Measurements from ENCODE around the gene TMEM178B.
"Not testable (repeated sequence)": the region's sequence is repeated elsewhere in the genome, so short reads cannot be mapped to it uniquely, and the experiment has no call there.

The TMEM178B gene

DNA sequence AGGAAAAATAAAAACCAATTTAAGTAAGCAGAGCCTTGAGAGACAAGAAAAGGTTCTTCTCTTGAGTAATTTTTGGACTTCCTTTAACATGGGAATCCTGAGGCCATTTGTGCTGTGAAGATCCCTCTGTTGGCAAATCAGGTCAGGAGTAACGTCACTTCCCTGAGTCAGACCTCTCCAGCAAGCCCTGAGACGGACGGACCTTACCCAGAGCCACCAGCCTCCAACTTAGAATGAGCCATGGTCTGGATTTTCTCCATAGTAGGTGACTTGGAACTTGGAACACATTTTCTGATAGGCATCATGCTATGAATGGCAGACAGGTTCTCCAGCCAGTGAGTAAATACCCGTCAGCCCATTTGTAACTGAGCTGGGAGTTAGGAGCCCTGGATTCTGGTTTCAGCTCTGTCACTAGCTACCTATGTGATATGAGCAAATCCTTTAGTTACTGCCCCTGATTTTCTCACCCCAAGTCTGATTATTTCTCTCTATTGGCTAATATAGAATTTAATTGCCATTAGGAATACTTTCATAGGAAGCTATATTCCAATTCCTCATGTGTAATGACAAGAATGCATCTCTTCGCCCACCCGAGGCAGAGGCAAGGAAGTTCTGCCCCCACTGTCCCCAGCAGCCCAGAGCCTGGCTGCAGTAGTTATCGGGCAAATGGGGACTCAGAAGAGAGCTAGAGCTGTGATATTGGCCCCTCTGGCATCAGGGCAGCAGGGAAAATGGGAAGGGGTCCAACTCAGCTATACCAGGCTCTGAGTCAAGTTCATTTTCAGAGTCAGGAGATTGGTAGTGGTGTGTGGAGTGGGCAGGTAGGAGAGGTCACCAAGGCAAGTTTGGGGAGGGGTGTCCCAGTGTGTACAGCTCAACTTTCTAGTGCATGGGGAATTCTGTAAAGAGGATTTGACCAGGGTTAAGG lies 323.6 kb downstream of the TMEM178B start:
- no peak for DNase-seq

DNA sequence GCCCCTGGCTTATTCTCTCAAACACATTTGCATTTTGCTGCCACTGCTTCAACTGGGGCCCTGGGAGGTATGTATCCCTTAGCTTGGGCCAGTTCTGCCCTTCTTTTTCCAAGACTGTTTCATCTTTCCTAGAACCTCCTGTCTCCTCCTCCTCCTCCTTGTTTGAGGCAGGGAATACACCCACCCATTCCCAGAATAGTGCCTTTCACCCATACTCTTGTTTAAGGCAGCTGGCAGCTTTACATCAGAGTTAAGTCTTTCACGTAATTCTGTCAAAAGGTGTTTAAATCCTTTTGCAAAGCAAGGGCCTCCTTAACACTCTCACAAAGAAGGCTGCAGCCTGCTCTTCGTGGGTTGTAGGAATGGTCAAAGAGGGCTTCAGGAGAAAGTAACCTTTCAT lies 326.5 kb downstream of the TMEM178B start:
- DNase-seq: no peak

DNA sequence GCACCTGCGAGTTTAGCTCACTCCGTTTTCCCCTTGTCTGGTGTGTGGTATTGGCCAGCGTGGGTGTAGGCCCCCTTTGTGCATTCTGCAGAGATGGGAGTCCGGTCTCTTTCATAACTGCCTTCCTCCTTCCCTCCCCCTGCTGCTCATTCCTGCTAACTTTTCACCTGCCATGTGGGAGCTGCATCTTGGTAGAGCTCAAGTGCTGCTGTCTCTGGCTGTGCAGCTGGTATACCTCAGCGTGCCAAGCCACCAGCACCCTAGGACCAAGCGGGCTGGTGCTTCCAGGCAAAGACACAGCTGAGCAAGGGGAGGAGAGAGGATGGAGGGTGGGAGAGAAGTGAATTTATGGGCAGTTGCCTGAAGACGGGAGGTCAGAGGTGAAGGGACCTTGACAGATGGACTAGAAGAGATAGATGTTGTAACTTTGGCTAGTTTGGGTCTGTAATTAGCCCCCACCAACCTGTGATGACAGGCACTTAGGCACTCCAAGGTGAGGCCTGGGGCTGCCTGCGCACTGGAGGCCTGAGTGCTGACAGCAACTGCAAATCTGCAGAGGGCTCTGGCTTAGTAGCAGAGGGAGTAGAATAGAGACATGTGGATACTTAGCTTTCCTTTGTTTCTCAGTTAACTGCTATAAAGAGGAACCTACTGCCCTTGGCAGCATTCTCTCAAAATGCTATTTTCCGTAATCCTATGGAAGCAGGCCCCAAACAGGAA lies 328.6 kb downstream of the TMEM178B start:
- no peak for DNase-seq

DNA sequence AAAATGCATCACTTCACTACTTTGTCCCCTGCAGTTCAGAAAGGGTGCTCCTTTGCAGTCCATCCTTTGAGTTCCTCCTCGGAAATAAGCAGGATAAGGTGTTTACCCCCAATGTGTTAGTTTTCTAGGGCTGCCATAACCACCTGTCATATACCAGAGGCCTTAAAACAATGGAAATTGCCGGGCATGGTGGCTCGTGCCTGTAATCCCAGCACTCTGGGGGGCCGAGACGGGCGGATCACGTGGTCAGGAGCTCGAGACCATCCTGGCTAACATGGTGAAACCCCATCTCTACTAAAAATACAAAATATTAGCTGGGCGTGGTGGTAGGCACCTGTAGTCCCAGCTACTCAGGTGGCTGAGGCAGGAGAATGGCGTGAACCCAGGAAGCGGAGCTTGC lies 330.0 kb downstream of the TMEM178B start:
- DNase-seq: not testable (repeated sequence)

DNA sequence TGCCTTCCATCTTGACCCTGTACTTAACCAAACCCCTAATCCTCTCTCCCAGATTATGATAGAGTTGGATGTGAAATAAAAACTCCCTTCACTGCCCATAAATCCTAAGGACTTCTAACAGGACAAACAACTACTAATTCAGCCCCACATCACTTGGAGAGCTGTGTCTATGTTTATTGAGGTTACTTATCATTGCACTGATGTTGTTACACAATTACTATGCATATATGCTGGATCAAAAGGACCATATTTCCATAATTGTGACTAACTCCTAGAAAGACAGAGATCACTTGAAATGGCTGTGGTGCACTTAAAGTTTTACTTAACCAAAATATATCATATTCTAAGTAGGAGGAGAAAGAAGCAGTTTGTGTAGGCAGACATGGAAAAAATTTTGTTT lies 332.5 kb downstream of the TMEM178B start:
- DNase-seq: no peak

DNA sequence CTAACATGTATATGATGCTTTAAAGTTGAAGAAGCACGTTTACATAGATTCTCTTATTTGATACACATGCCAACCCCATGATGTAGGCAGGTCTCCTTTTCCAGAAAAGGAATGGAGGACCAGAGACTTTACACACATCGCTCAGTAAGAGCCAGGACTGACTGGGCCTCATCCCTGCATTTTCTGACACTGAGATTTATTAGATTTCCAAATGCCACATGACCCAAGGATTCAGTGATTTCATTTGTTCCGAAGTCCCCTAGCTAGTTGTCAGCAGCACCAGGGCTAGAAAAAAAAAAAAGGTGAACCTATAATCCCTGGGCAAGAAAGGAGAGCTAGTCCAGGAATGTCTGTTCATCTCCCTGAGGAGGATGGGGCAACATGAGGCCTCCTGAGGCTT lies 334.0 kb downstream of the TMEM178B start:
- no peak for DNase-seq

DNA sequence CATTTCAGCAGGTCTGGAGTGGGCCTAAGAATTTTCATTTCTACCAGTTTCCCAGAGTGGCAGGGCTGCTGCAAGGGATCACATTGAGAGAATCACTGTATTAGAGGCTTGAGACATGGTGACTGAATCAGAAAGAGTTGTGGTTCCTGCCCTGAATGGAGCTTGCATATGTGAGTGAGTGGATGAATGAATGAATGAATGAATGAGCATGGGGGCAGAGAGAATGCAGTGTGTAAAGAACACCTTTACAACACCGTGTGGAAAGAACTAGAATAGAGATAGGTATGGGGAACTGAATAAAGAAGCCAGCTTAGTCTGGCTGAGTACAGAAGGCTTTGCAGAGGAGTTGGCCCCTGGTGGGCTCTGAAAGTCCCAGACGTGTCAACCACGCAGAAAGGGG lies 334.6 kb downstream of the TMEM178B start:
- no peak for DNase-seq

DNA sequence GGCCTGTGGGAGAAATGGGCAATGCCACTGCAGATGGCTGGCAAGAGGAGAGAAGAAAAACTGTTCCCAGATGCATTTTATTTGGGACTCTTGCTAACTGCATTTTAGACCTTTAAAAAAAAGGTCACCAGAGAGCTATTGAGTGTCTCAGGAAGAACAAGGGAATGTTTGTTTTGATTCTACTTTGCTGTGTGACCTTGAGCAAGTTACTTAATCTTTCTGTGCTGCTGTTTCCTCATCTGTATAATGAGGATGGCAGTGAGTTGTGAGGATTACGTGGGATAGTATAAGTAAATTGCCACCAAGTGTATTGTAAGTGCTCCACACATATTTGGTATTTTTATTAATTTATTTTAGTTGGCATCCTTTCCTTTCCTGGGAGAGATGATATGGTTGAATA lies 335.4 kb downstream of the TMEM178B start:
- no peak for DNase-seq

DNA sequence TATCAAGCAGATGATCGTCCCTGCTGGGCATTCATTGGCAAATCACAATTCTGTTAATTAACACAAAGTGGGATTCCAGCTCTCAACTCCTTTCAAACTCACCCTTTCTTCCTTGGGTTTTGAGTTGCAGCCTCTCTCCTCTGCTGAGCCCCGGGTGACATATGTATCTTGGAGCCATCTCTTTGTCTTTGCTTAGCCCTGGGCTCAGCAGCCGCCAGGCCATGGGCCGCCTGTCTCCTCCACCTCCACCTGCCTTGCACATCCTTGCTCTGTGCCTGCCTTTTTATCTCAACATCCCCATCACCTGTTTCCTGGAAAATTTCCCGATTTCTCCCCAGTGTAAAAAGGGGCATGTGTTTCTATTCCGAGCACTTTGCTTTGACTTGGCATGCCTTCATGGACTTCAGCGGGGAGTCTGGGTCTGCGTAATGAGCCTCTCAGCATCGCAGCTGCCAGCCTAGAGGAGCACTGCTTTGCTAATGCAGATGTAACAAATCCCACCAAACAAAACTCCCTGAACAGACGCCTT lies 336.0 kb downstream of the TMEM178B start:
- peak; percentile 60 for DNase-seq

DNA sequence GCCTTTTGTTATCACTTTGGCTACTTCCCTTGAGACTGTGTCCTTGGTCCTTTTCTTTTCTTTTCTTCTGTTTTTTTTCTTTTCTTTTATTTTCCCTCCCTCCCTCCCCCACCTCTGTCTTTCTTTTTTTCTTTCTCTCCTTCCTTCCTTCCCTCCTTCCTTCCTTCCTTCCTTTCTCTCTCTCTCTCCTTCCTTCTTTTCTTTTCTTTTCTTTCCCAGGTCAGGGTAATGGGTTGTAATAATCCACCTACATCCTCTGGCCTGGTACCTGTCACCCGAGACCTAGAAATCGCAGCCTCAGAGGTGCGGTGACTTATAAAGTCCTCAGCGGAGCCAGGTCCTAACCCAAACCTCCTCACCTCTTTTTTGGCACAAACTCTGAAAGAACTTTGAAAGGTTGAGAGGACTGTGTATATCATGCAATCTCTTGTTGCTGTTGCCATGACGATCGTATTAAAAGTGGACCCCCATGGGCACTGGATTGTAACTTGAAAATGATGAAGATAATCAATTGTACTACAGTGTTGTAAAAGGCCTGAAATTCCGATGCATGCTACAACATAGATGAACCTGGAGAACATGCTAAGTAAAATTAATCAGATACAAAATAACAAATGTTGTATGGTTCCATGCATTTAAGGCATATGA lies 336.6 kb downstream of the TMEM178B start:
- DNase-seq: no peak

DNA sequence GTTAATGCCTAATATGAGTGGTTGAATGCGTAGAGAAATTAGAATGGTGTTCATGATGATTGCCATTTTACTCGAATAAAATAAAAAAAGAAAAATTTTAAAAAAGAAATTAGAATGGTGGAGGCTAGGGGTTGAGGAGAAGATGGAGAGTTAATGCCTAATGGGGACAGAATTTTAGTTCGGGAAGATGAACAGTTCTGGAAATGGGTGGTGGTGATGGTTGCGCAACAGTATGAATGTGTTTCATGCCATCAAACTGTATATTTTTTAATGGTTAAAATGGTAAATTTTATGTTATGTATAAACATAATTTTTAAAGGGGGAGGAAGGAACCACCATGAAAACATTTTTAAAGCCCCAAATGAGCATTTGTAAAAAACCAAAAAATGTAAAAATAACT lies 337.3 kb downstream of the TMEM178B start:
- no peak for DNase-seq

DNA sequence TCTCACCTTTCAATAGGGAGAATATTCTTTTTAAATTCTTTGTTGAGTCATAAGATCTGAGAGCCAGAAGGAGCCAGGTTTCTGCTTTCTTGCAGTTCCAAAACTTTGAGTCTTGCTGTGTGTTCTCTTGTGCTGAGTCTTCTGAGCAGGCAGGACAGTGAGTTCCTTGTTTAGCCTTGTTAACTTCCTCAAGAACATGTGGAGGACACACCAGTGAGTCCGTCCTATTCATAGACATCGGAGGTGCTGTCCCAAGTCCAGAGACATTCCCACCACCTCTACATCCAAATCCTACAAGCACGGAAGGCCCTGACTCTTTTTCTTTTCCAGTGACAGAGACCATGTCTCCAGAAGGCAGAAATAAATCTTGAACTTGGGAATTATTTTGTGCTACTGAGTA lies 342.1 kb downstream of the TMEM178B start:
- no peak for DNase-seq

DNA sequence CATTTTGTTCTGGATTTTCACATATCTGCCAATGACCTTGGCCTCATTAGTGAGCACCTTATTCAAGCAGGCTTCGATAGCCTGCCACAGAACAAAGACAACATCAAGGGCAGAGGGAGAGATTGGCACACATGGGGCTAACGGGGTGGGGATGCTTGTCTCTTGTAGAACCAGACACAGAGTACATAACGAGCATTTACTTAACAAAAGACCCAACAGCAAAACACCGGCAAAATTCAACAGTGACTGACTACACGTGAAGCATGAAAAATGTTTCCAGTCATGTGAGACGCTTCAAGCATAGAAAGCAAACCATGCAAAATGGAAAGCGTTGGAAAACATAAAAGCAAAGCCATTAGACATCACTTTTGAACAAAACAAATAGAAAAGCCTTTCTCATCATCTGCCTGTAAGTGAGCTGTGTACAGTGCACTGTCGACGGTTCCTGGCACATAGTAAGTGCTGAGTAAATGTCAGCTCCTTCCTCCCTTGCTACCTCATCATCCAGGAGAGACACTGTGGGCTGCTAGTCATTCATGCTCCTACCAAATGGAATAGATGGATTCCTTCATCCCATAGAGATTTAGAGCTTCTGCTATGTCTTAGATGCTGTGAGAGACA lies 342.9 kb downstream of the TMEM178B start:
- DNase-seq: no peak

DNA sequence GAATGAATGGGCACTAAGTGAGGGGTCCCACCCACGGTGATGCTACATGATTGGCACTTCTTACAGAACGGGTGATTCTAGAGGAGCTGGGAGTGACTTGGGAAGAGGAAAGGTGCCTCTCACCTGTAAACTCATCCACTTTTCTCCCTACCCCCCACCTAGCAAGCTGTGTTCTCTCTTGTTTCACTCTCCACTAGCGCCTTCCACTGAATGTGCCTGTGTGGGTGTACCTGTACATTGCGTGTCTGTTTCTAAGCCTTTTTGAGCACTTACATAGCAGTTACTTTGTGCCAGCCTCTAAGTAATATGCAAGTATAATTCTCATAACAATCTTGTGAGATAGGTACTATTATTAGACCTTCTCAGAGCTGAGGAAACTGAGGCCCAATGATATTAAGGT lies 343.6 kb downstream of the TMEM178B start:
- DNase-seq: no peak

DNA sequence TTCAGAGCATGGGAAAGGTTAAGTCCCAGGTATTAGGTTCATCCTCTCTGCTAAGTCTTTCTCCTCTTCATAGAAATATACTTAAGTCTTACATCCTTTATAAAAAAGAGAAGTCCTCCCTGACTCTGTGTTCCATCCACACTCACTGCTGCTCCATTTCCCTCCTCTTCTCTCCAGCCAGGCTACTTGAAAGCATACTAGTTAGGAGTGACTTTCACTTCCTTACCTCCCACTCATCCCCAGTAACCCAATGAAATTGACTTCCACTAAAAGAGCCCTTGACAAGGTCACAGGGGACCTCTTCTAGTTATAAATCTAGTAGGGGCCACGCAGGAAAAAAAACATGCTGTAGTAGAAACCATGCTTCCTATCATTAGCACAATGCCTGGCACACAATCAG lies 344.2 kb downstream of the TMEM178B start:
- DNase-seq: no peak

DNA sequence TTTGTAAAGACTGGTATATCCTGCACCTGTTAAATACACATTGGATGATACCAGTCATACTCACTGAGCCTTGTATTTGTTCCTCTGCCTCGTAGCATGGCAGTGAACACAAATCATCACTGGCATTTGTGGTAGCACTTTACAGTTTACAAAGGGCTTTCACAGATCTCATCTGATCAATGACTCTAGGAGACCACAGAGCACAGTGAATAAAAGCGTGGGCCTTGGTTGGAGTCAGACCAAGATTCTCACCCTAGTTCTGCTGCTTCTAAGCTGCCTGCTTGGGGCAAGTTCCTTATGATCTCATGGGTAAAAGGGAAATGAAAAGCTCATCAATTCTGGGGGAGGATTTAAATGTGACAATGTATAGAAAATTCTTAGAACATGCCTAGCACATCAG lies 347.4 kb downstream of the TMEM178B start:
- no peak for DNase-seq

DNA sequence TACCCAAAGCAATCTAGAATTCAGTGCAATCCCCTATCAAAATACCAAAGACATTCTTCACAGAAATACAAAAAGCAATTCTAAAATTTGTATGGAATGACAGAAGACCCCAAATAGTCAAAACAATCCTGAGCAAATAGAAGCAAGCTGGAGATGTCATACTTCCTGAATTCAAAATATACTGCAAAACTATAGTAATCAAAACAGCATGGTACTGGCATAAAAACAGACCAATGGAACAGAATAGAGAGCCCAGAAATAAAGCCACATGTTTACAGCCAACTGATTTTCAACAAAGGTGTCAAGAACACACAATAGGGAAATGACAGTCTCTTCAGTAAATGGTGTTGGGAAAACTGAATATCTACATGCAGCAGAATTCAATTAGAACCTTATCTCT lies 353.3 kb downstream of the TMEM178B start:
- DNase-seq: no peak

DNA sequence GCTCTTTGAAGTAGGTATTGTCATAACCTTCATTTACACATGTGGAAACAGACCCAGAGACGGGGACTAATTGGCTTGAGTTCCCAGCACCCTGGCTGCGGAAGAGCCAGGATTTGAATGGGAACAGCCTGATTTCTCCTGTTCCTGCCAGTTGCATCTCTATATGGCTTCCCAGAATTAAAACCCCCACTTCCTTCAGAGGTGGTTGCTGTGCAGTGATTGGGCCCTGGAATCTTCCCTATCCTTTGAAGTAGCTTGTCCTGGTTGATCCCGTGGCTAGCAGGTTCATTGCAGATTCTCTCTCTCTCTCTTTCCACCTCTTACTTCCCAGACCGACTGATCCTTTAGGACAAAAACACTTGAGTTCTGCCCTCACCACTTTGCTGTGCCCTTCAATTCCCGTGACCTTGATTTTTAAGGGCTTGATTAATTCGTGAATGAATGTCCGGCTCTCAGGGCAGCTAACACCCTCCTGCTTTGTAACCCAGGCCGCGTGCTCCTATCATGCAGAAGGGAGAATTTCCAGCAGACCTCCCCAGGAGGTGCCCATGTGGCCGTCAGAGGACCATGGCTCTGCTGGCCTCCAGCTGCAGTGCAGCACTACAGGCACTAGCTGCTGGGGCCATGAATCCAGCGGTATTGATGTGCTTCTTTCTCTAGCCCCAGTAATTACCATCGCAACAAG lies 356.7 kb downstream of the TMEM178B start:
- DNase-seq: no peak

DNA sequence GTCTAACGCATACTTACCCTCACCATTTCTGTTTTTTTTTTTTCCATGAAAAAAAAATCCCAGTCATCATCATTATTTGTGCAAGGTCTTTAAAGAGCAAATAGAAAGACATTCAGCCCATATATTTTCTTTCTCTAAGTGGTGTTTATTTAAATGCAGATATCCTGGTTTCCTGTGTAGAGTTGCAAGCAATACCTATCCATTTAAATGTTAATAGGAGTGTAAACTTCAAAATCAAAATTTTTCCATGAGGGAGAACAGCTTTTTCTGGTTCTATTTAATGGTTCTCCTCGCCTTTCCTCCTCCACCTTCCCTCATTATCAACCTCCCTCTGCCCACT lies 357.2 kb downstream of the TMEM178B start:
- DNase-seq: no peak

DNA sequence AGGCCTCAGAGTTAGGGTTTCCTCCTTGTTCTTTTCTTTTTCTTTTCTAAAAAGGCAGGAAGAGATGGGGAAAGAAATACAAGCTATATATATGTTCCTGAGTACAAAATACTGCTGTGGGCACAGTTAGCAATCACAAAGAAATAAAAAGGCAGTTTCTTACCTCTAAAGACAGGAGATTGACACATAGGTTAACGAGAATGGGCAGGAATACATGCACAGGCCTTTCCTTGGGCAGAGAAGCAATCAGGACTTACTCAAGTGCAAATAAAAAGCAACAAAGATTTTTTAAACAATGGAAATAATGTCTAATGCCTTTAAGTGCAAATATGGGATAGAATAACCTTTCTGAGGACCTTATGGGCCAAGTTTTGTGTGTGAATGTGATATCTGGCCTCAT lies 357.8 kb downstream of the TMEM178B start:
- DNase-seq: no peak

DNA sequence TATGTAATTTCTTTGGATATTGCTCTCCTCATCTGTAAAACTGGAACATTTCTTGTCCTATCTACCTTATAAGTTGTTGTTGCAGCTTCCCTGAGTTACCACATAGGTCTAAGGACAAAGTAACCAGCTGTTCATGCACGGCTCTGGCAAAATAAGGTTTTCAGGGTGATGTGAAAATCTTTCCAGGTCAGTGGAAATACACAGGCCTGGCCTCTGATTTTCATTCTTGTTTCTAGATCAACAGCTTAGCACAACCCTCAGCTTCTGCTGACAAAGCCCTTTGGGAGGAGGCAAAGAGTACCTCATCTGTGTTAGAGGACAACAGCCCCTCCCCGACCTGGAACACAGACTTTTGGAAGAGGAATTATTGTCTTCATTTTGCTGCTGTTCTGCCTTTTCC lies 359.8 kb downstream of the TMEM178B start:
- no peak for DNase-seq

DNA sequence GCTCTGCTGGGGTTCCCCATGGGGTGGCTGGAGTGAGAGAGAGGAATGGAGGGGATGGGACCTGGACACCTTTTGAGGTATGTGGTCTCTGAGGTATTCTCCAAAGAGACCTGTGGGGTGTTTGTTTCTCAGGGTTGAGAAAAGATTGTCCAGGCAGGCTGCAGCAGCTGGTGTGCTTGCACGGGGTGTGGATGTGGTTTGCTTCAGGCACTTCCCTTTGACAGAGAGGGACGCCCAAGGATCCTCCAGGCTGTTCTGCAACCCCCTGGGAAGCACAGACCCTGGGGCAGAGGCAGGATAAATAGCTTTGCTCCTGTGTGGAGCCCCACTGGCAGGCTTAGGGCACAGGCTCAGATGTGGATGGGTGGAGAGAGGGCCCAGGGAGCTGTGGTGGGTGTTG lies 362.3 kb downstream of the TMEM178B start:
- no peak for DNase-seq

Data from NCI-H1694 (cell line).